ENCODE results near the gene SPECC1L.

The SPECC1L gene

DNA sequence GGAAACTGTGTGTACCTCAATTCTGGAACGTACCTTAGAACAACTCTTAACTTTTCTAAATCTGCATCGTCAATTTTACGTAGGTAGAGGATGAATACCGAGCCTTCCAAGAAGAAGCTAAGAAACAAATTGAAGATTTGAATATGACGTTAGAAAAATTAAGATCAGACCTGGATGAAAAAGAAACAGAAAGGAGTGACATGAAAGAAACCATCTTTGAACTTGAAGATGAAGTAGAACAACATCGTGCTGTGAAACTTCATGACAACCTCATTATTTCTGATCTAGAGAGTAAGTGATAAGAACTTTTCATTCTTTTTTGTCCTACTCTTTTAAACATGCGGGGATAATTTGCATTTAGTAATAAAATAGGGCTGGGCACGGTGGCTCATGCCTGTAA lies 53.5 kb downstream of the SPECC1L start:
- Histone ChIP-seq H3K4me1 (ENCODE audit: control insufficient read depth, insufficient read depth, low read length) (no peaks in the 10 kb centered on the region), H3K9me3 (ENCODE audit: control insufficient read depth, insufficient read depth, low read depth, low read length) (no peaks in the 10 kb centered on the region), H3K4me3 (ENCODE audit: low read depth, low read length) (no peak overlapping the region), H3K27me3 (ENCODE audit: control insufficient read depth, insufficient read depth, low read length) (no peaks in the 10 kb centered on the region), H3K27ac (ENCODE audit: low read depth, low read length) (no peak overlapping the region), H3K9ac (ENCODE audit: low read length) (no peak overlapping the region), H3K36me3 (ENCODE audit: control insufficient read depth, insufficient read depth, low read length) (peaks cover 67% of the 10 kb centered on the region)

GRCh38 chr22:24325105-24325757 lies 54.6 kb downstream of the SPECC1L start:
- Histone ChIP-seq H3K4me3 (ENCODE audit: low read depth, low read length) (no peak overlapping the region), H3K27me3 (ENCODE audit: control insufficient read depth, insufficient read depth, low read length) (no peaks in the 10 kb centered on the region), H3K4me1 (ENCODE audit: control insufficient read depth, insufficient read depth, low read length) (no peaks in the 10 kb centered on the region), H3K27ac (ENCODE audit: low read depth, low read length) (no peak overlapping the region), H3K9me3 (ENCODE audit: control insufficient read depth, insufficient read depth, low read depth, low read length) (no peaks in the 10 kb centered on the region), H3K9ac (ENCODE audit: low read length) (no peak overlapping the region), H3K36me3 (ENCODE audit: control insufficient read depth, insufficient read depth, low read length) (peaks cover 71% of the 10 kb centered on the region)

DNA sequence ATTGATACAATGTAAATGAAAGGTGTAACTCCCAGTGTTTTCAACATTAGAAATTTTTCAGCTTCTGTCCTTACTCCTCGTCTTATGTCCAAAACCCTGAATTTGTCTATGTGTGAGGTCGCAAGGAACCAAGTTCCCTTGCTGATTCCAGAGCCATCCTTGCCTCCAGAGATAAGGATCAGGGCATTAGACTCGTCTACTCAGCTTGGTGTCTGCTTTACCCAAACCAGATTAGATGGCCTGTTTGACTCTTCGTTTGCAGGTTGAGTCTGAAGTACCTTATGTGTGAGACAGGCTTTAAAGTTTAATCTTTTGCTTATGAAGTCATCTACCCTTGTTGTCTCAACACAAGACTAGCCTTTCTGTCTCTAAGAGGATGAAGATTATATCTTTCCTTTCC lies 55.6 kb downstream of the SPECC1L start:
- no peak overlapping the region for H3K27ac ChIP-seq (ENCODE audit: low read depth, low read length)
- peaks cover 70% of the 10 kb centered on the region for H3K36me3 ChIP-seq (ENCODE audit: control insufficient read depth, insufficient read depth, low read length)
- H3K9me3 ChIP-seq (ENCODE audit: control insufficient read depth, insufficient read depth, low read depth, low read length) = no peaks in the 10 kb centered on the region

DNA sequence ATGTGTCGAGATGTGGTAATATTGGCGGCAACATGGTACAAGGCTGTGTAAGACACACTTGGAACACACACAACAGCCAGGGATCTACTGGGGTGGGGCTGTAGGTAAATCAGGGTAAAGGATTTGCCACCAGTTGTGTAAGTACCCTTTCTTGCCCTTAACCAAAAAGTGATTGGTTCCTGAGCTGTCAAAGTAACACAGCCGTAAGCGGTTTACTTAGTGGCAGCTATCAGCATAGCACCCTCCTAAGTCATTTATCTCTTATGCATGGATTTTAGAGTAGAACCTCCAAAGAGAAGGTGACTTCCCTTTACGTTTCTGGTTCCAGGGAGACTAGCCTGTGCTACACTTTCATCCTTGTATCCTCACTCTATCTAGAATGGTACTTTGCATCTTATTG lies 57.2 kb downstream of the SPECC1L start:
- H3K27ac ChIP-seq (ENCODE audit: low read depth, low read length) = no peak overlapping the region
- H3K27me3 ChIP-seq (ENCODE audit: control insufficient read depth, insufficient read depth, low read length) = no peaks in the 10 kb centered on the region
- H3K9ac ChIP-seq (ENCODE audit: low read length) = no peak overlapping the region
- no peak overlapping the region for H3K4me3 ChIP-seq (ENCODE audit: low read depth, low read length)
- H3K9me3 ChIP-seq (ENCODE audit: control insufficient read depth, insufficient read depth, low read depth, low read length) = no peaks in the 10 kb centered on the region
- H3K4me1 ChIP-seq (ENCODE audit: control insufficient read depth, insufficient read depth, low read length) = no peaks in the 10 kb centered on the region
- H3K36me3 ChIP-seq (ENCODE audit: control insufficient read depth, insufficient read depth, low read length) = peaks cover 66% of the 10 kb centered on the region

More for the DNA sequence above, 55.6 kb downstream of the SPECC1L start:
- Histone ChIP-seq H3K4me3 (ENCODE audit: low read depth, low read length) (no peak overlapping the region), H3K4me1 (ENCODE audit: control insufficient read depth, insufficient read depth, low read length) (no peaks in the 10 kb centered on the region), H3K9ac (ENCODE audit: low read length) (no peak overlapping the region), H3K27me3 (ENCODE audit: control insufficient read depth, insufficient read depth, low read length) (no peaks in the 10 kb centered on the region)

DNA sequence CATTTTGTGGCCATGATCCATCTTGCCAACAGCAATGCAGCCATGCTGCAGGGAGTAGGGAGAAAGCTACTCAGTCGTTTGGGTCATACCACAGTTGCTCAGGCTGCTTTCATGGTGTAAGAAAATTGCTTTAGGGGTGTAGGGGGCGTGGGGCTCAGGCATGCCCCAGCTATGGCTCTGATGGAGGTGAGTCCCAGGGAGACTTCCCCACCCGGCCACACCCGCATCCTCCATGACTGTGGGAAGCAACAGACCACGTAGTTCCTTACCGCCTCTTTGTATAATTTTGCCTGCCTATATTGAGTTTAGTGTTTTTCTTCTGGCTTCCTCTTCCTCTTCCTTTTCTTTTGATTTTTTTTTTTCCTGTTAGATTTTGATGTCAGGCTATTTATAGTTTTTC lies 58.8 kb downstream of the SPECC1L start:
- H3K4me3 ChIP-seq (ENCODE audit: low read depth, low read length) = no peak overlapping the region
- H3K9ac ChIP-seq (ENCODE audit: low read length) = no peak overlapping the region
- H3K4me1 ChIP-seq (ENCODE audit: control insufficient read depth, insufficient read depth, low read length) = no peaks in the 10 kb centered on the region
- peaks cover 59% of the 10 kb centered on the region for H3K36me3 ChIP-seq (ENCODE audit: control insufficient read depth, insufficient read depth, low read length)
- no peak overlapping the region for H3K27ac ChIP-seq (ENCODE audit: low read depth, low read length)
- H3K27me3 ChIP-seq (ENCODE audit: control insufficient read depth, insufficient read depth, low read length) = no peaks in the 10 kb centered on the region
- H3K9me3 ChIP-seq (ENCODE audit: control insufficient read depth, insufficient read depth, low read depth, low read length) = no peaks in the 10 kb centered on the region

DNA sequence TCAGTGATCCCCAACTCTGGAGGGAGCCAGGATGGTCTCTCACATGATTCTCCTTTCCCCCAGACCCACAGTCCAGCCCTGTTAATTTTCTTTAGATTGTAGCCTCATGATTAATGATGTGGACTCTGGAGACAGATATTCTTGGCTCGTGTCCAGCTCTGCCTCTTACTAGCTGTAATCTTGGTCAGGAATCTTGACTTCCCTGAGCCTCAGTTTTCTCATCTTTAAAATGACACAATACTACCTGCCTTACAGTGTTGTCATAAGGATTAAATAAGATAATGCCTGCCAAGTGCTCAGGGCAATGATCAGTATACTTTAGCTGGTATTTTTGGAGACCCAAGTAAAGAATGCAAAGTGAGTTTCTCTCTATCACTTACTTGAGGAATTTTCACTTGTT lies 60.0 kb downstream of the SPECC1L start:
- Histone ChIP-seq H3K36me3 (ENCODE audit: control insufficient read depth, insufficient read depth, low read length) (peaks cover 64% of the 10 kb centered on the region), H3K9me3 (ENCODE audit: control insufficient read depth, insufficient read depth, low read depth, low read length) (no peaks in the 10 kb centered on the region), H3K27ac (ENCODE audit: low read depth, low read length) (no peak overlapping the region)

GRCh38 chr22:24331468-24332440 lies 61.1 kb downstream of the SPECC1L start:
- no peaks in the 10 kb centered on the region for H3K9me3 ChIP-seq (ENCODE audit: control insufficient read depth, insufficient read depth, low read depth, low read length)
- peaks cover under 1% of the 10 kb centered on the region; the same call in 1 of the 2 replicates for H3K4me1 ChIP-seq (ENCODE audit: control insufficient read depth, insufficient read depth, low read length)
- H3K36me3 ChIP-seq (ENCODE audit: control insufficient read depth, insufficient read depth, low read length) = peaks cover 60% of the 10 kb centered on the region
- no peak overlapping the region for H3K4me3 ChIP-seq (ENCODE audit: low read depth, low read length)
- no peak overlapping the region for H3K27ac ChIP-seq (ENCODE audit: low read depth, low read length)
- H3K27me3 ChIP-seq (ENCODE audit: control insufficient read depth, insufficient read depth, low read length) = no peaks in the 10 kb centered on the region
- no peak overlapping the region for H3K9ac ChIP-seq (ENCODE audit: low read length)

More for the DNA sequence above, 60.0 kb downstream of the SPECC1L start:
- Histone ChIP-seq H3K9ac (ENCODE audit: low read length) (no peak overlapping the region), H3K4me1 (ENCODE audit: control insufficient read depth, insufficient read depth, low read length) (no peaks in the 10 kb centered on the region), H3K27me3 (ENCODE audit: control insufficient read depth, insufficient read depth, low read length) (no peaks in the 10 kb centered on the region), H3K4me3 (ENCODE audit: low read depth, low read length) (no peak overlapping the region)

DNA sequence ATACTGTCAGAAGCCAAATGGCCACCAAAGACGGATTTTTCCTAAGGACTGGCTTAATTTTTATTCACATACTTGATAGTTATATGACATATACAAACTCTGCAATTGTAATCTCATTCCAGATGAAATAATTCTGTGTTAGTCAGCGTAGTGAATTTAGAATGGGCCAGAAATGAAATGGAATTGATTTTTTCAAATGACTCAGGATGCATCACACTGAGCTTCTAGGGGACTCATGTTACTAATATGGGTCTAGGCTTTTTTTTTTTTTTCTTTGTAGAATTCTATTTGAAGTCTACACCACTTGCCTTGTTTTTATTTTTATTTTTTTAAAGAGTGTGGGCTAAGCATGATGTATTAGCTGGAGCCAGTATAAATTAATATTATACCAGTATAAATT lies 62.7 kb downstream of the SPECC1L start:
- Histone ChIP-seq H3K9ac (ENCODE audit: low read length) (no peak overlapping the region), H3K9me3 (ENCODE audit: control insufficient read depth, insufficient read depth, low read depth, low read length) (no peaks in the 10 kb centered on the region), H3K36me3 (ENCODE audit: control insufficient read depth, insufficient read depth, low read length) (peaks cover 72% of the 10 kb centered on the region), H3K4me1 (ENCODE audit: control insufficient read depth, insufficient read depth, low read length) (peaks cover 16% of the 10 kb centered on the region), H3K4me3 (ENCODE audit: low read depth, low read length) (no peak overlapping the region), H3K27me3 (ENCODE audit: control insufficient read depth, insufficient read depth, low read length) (no peaks in the 10 kb centered on the region), H3K27ac (ENCODE audit: low read depth, low read length) (no peak overlapping the region)

DNA sequence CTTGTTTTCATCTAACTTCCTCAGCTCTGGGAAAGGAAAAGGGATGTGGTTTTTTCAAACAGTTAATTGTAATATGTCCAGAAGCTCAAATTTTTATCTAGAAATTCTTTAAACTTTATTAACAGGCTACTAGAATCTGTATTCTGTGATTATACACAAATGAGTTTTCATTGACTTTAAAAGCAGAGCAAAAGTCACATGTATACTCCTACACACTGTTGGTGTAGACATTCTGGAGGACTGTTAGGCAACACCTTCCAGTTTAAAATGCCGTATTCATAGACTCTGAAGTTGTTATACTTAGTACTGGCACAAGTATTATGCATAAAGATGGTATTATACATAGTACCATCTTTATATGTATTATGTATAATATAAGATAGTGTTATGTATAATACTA lies 64.9 kb downstream of the SPECC1L start:
- Histone ChIP-seq H3K9ac (ENCODE audit: low read length) (no peak overlapping the region), H3K36me3 (ENCODE audit: control insufficient read depth, insufficient read depth, low read length) (peaks cover 70% of the 10 kb centered on the region)

DNA sequence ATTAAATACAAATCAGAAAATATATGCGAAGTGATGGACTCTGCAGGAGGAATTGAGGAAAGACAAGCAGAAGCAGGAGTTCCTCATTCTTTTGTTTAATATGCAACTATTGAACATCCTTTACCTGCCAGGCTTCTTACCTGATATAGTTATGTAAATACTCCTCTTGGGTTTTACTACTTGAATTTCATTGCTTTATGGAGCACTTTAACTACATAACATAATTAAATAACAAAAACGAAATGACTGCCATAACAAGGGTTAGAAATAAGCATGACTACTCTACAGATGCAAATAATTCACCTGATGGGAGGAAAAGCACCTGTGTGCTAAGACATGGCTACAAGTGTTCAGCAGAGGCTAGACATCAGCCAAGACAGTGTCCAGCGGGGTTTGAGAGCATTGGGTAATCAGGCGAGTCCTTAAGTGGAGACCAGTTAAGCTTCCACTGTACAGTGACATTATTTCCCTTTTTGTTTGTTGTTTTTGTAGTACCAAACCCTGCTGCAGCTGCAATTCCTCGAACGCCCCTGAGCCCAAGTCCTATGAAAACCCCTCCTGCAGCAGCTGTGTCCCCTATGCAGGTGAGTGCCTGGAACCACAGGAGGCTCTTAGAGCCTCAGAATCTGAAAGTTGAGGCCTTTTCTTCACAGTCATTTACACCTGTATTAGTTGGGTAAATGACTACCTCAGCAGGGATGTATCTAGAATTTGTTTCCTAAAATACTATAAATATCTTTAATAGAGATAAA lies 67.4 kb downstream of the SPECC1L start:
- Histone ChIP-seq H3K9ac (ENCODE audit: low read length) (no peak overlapping the region), H3K4me3 (ENCODE audit: low read depth, low read length) (no peak overlapping the region), H3K27ac (ENCODE audit: low read depth, low read length) (no peak overlapping the region), H3K27me3 (ENCODE audit: control insufficient read depth, insufficient read depth, low read length) (no peaks in the 10 kb centered on the region), H3K9me3 (ENCODE audit: control insufficient read depth, insufficient read depth, low read depth, low read length) (no peaks in the 10 kb centered on the region), H3K36me3 (ENCODE audit: control insufficient read depth, insufficient read depth, low read length) (peaks cover 72% of the 10 kb centered on the region), H3K4me1 (ENCODE audit: control insufficient read depth, insufficient read depth, low read length) (peaks cover 29% of the 10 kb centered on the region)

More for the DNA sequence above, 64.9 kb downstream of the SPECC1L start:
- H3K4me3 ChIP-seq (ENCODE audit: low read depth, low read length) = no peak overlapping the region
- H3K9me3 ChIP-seq (ENCODE audit: control insufficient read depth, insufficient read depth, low read depth, low read length) = no peaks in the 10 kb centered on the region
- H3K4me1 ChIP-seq (ENCODE audit: control insufficient read depth, insufficient read depth, low read length) = peaks cover 29% of the 10 kb centered on the region
- no peaks in the 10 kb centered on the region for H3K27me3 ChIP-seq (ENCODE audit: control insufficient read depth, insufficient read depth, low read length)
- no peak overlapping the region for H3K27ac ChIP-seq (ENCODE audit: low read depth, low read length)

Data from HUES6 (cell line).